B cell (primary cell): Measurements from ENCODE around the gene VBP1. TPM values are rescaled to one million over a fixed set of nuclear protein-coding genes. Genes with fewer than 3 reads are reported as not detected.

Experiments
- ATAC-seq: fragments of 200-7000 bp; cut with Tn5 transposase; one replicate; pipeline ENCODE4 v1.10.0; 2021; ENCODE audit warnings: low read depth, mild to moderate bottlenecking, moderate number of reproducible peaks, moderate library complexity
- CTCF ChIA-PET: fragments of 350-600 bp; sonication (Branson Sonifier 250); formaldehyde crosslinking; loops from one replicate; lab custom pipeline; 2021; ENCODE audit warnings: antibody characterized with exemption, inconsistent platforms; lab: Charles Lee
- POLR2A ChIA-PET: fragments of 350-600 bp; sonication (Branson Sonifier 250); formaldehyde crosslinking; loops from one replicate; lab custom pipeline; 2021; ENCODE audit warnings: antibody characterized with exemption; lab: Charles Lee
- DNase-seq: peaks from one replicate; pipeline ENCODE4 v3.0.0; 2013
- H2AFZ ChIP-seq: 2 replicates; pipeline ENCODE4 v1.6.1; 2012; ENCODE audit warnings: mild to moderate bottlenecking, low read depth, low read length; ENCODE audit not compliant: insufficient read depth, poor library complexity, severe bottlenecking
- H3K27ac ChIP-seq, 2 donors: 1 replicate in 1 of 2; 2 replicates in 1 of 2; pipeline ENCODE4 v1.5.1; 2012 to 2013; ENCODE audit warnings: low read length in 2 of 2, mild to moderate bottlenecking in 2 of 2, moderate library complexity in 1 of 2
- H3K27me3 ChIP-seq, 4 experiments: fragments of 200-600 bp in 1 of 4; sonication (generic) in 1 of 4; replicated peaks in 1 of 4; 1 replicate in 2 of 4; 2 replicates in 2 of 4; pipeline versions ENCODE4 v1.6.1 to v1.7.0; 2013 to 2016; ENCODE audit warnings: low read length in 3 of 4, mild to moderate bottlenecking in 2 of 4, mixed read lengths in 1 of 4, moderate library complexity in 1 of 4; ENCODE audit not compliant: insufficient read depth in 4 of 4, control insufficient read depth in 3 of 4; ENCODE audit errors: control extremely low read depth in 1 of 4
- H3K36me3 ChIP-seq, 2 experiments: replicated peaks in 1 of 2; 1 replicate in 1 of 2; 2 replicates in 1 of 2; pipeline versions ENCODE4 v1.6.1 to v1.7.1; 2013; ENCODE audit warnings: low read length in 1 of 2; ENCODE audit not compliant: insufficient read depth in 2 of 2, control insufficient read depth in 1 of 2; ENCODE audit errors: control extremely low read depth in 1 of 2, extremely low read depth in 1 of 2
- H3K4me1 ChIP-seq, 2 donors: fragments of 200-600 bp in 1 of 2; sonication (generic) in 1 of 2; 1 replicate in 1 of 2; 2 replicates in 1 of 2; pipeline versions ENCODE4 v1.5.1 to v1.6.1; 2013 to 2017; ENCODE audit warnings: low read length in 2 of 2; ENCODE audit not compliant: control insufficient read depth in 2 of 2, insufficient read depth in 2 of 2
- H3K4me2 ChIP-seq: replicated peaks from 2 replicates; pipeline ENCODE3; 2012; ENCODE audit warnings: mild to moderate bottlenecking, low read depth, low read length; ENCODE audit not compliant: poor library complexity, severe bottlenecking
- H3K4me3 ChIP-seq, 5 experiments: fragments of 200-600 bp in 1 of 5; sonication (generic) in 1 of 5; 1 replicate in 3 of 5; 2 replicates in 2 of 5; pipeline versions ENCODE4 v1.5.1 to v1.7.0; 2011 to 2016; ENCODE audit warnings: low read length in 4 of 5, mild to moderate bottlenecking in 4 of 5, low read depth in 2 of 5, control low read depth in 1 of 5, moderate library complexity in 1 of 5; ENCODE audit not compliant: insufficient read depth in 1 of 5; ENCODE audit errors: control extremely low read depth in 1 of 5, extremely low read depth in 1 of 5
- H3K79me2 ChIP-seq: fragments of 200-600 bp; sonication (generic); one replicate; pipeline ENCODE4 v1.6.0; 2016; ENCODE audit warnings: low read length; ENCODE audit not compliant: control insufficient read depth, insufficient read depth
- H3K9ac ChIP-seq: fragments of 200-600 bp; sonication (generic); 2 replicates; pipeline ENCODE4 v1.6.1; 2017; ENCODE audit warnings: mild to moderate bottlenecking, low read length, moderate library complexity
- H3K9me3 ChIP-seq, 3 donors: one replicate each; pipeline versions ENCODE4 v1.6.1 to v1.7.1; 2013; ENCODE audit warnings: low read length in 2 of 3; ENCODE audit not compliant: control insufficient read depth in 2 of 3, insufficient read depth in 1 of 3; ENCODE audit errors: control extremely low read depth in 1 of 3
- H4K20me1 ChIP-seq: 2 replicates; pipeline ENCODE4 v1.6.0; 2012; ENCODE audit warnings: mild to moderate bottlenecking, low read length; ENCODE audit not compliant: insufficient read depth, control insufficient read depth, poor library complexity, severe bottlenecking
- H3K27ac Mint-ChIP-seq: one replicate; pipeline ENCODE4 v1.8.0; 2021; ENCODE audit warnings: mixed read lengths
- H3K27me3 Mint-ChIP-seq: one replicate; pipeline ENCODE4 v1.8.0; 2021; ENCODE audit warnings: mixed read lengths
- H3K4me1 Mint-ChIP-seq: one replicate; pipeline ENCODE4 v1.8.0; 2021; ENCODE audit warnings: mixed read lengths
- H3K4me3 Mint-ChIP-seq: one replicate; pipeline ENCODE4 v1.8.0; 2021; ENCODE audit warnings: mixed read lengths
- H3K9me3 Mint-ChIP-seq: one replicate; pipeline ENCODE4 v1.8.0; 2022; ENCODE audit warnings: mixed read lengths; ENCODE audit not compliant: insufficient read depth
- CTCF ChIP-seq: fragments of 200-600 bp; IDR thresholded peaks from one replicate; pipeline ENCODE4 v1.8.0; 2022; ENCODE audit warnings: antibody characterized with exemption, mild to moderate bottlenecking
- EZH2 ChIP-seq: IDR thresholded peaks from 2 replicates; pipeline ENCODE4 v1.6.1; 2012; ENCODE audit warnings: borderline replicate concordance, low read depth, mild to moderate bottlenecking, moderate library complexity, low read length; ENCODE audit not compliant: insufficient read depth, poor library complexity, severe bottlenecking
- WGBS: methylation state at CpG from one replicate; pipeline ENCODE4 v1.1.5; 2013; ENCODE audit warnings: missing lambda C conversion rate; ENCODE audit not compliant: insufficient coverage; 5-methylcytosine and 5-hydroxymethylcytosine counted together
- intact Hi-C: fragments of 100-400 bp; cut with micrococcal nuclease; formaldehyde crosslinking; loops from one replicate; pipeline ENCODE4 v1.10.0; 2022
- polyA plus RNA-seq: library from polyadenylated mRNA; depleted of rRNA; stranded (reverse); fragments of >200 nt; gene quantifications from 2 replicates; pipeline ENCODE4 v1.2.3, GENCODE V29; 2012
- total RNA-seq, 2 donors: library from RNA; stranded (reverse); fragments of 120-200 nt in 1 of 2; gene quantifications; 1 replicate in 1 of 2; 2 replicates in 1 of 2; pipeline versions ENCODE4 v1.2.3 to v1.2.4, GENCODE V29; 2013 to 2022

VBP1 gene
- total and polyA plus RNA-seq, 2 donors (not counting 1 experiment from before 2014, with no cell fraction given): 6.5 to 29.7 TPM

GRCh38 chrX:155247497-155247896 lies 31.2 kb downstream of the VBP1 start:
- DNase-seq (no peak), ATAC-seq (no peak)
- Mint-ChIP-seq H3K4me3 (no peak overlapping the region), H3K27me3 (no peaks in the 10 kb centered on the region), H3K9me3 (no peaks in the 10 kb centered on the region), H3K27ac (no peak overlapping the region), H3K4me1 (no peaks in the 10 kb centered on the region)
- no peaks in the 10 kb centered on the region for H3K9me3 ChIP-seq
- H3K9ac ChIP-seq: no peak overlapping the region
- no peak overlapping the region for H3K27ac ChIP-seq
- ChIA-PET POLR2A (no interaction called here), CTCF (no interaction called here)
- H3K4me1 ChIP-seq: no peaks in the 10 kb centered on the region
- no CpG with 5 or more reads among the region's 4 CpGs for WGBS
- H3K4me2 ChIP-seq: no peak overlapping the region
- H2AFZ ChIP-seq: no peak overlapping the region
- H3K36me3 ChIP-seq: no peaks in the 10 kb centered on the region
- no peaks in the 10 kb centered on the region for H4K20me1 ChIP-seq
- H3K27me3 ChIP-seq: no peaks in the 10 kb centered on the region
- intact Hi-C loops: no loop called here
- no peak for TF ChIP-seq CTCF
- TF ChIP-seq EZH2: no peak
- H3K4me3 ChIP-seq: no peak overlapping the region
- H3K79me2 ChIP-seq: no peaks in the 10 kb centered on the region

- no peak overlapping the region for H3K27ac Mint-ChIP-seq
- no CpG with 5 or more reads among the region's 1 CpG for WGBS
- Histone ChIP-seq H3K27ac (no peak overlapping the region), H3K9ac (no peak overlapping the region), H3K4me3 (no peak overlapping the region), H4K20me1 (no peaks in the 10 kb centered on the region), H3K79me2 (no peaks in the 10 kb centered on the region), H2AFZ (no peak overlapping the region), H3K27me3 (no peaks in the 10 kb centered on the region), H3K36me3 (no peaks in the 10 kb centered on the region), H3K9me3 (no peaks in the 10 kb centered on the region), H3K4me2 (no peak overlapping the region), H3K4me1 (no peaks in the 10 kb centered on the region)
- ChIA-PET POLR2A (no interaction called here), CTCF (no interaction called here)
- DNase-seq (no peak), ATAC-seq (no peak)
- no peaks in the 10 kb centered on the region for H3K27me3 Mint-ChIP-seq
- no peaks in the 10 kb centered on the region for H3K9me3 Mint-ChIP-seq
- no peak for TF ChIP-seq CTCF
- TF ChIP-seq EZH2: no peak
- no peaks in the 10 kb centered on the region for H3K4me1 Mint-ChIP-seq
- no peak overlapping the region for H3K4me3 Mint-ChIP-seq
- intact Hi-C loops: no loop called here
These were observed 35.1 kb downstream of the VBP1 start for GRCh38 chrX:155251391-155251790.
